ENCODE data around the gene ATMIN. TPM values are rescaled to one million over a fixed set of nuclear protein-coding genes. Genes with fewer than 3 reads are reported as not detected.

The ATMIN gene
- total RNA-seq, 2 donors from 2014 or later, result 19.2 to 23.9 TPM

GRCh38 chr16:80997139-80997798, 38.4 kb upstream of the ATMIN start:
- Mint-ChIP-seq H3K4me3 (peak overlapping the region; percentile 70 to 90), H3K27me3 (ENCODE audit: low read depth) (no peaks in the 10 kb centered on the region), H3K4me1 (ENCODE audit: low read depth) (peaks cover 75% of the 10 kb centered on the region), H3K9me3 (no peaks in the 10 kb centered on the region), H3K36me3 (ENCODE audit: insufficient read depth in 2 of 2) (peaks cover 2 to 12% of the 10 kb centered on the region in 2 donors), H3K27ac (peak overlapping the region; percentile 99)
- DNase-seq (no peak), ATAC-seq (replicated peaks in 1 of 2) (peak; percentile 71 to 80)

GRCh38 chr16:80997964-80998620, 37.5 kb upstream of the ATMIN start:
- Mint-ChIP-seq H3K9me3 (no peaks in the 10 kb centered on the region), H3K4me1 (ENCODE audit: low read depth) (peaks cover 80% of the 10 kb centered on the region), H3K27ac (peak overlapping the region; percentile 99), H3K27me3 (ENCODE audit: low read depth) (no peaks in the 10 kb centered on the region), H3K4me3 (peak overlapping the region; percentile 5 to 90), H3K36me3 (ENCODE audit: insufficient read depth in 2 of 2) (peaks cover 2 to 12% of the 10 kb centered on the region in 2 donors)
- DNase-seq, result no peak
- no peak for ATAC-seq (replicated peaks in 1 of 2)

- Mint-ChIP-seq H3K4me3 (no peak overlapping the region), H3K9me3 (no peaks in the 10 kb centered on the region), H3K4me1 (ENCODE audit: low read depth) (peaks cover 86% of the 10 kb centered on the region), H3K27ac (no peak overlapping the region), H3K36me3 (ENCODE audit: insufficient read depth in 2 of 2) (peaks cover 5 to 6% of the 10 kb centered on the region in 2 donors), H3K27me3 (ENCODE audit: low read depth) (no peaks in the 10 kb centered on the region)
- ATAC-seq (replicated peaks in 1 of 2) (no peak), DNase-seq (no peak)
These were observed 34.8 kb upstream of the ATMIN start for GRCh38 chr16:81000873-81001272.

GRCh38 chr16:81001330-81001729, 34.3 kb upstream of the ATMIN start:
- H3K9me3 Mint-ChIP-seq, result no peaks in the 10 kb centered on the region
- DNase-seq (no peak), ATAC-seq (replicated peaks in 1 of 2) (no peak)
- H3K27me3 Mint-ChIP-seq (ENCODE audit: low read depth), result no peaks in the 10 kb centered on the region
- H3K27ac Mint-ChIP-seq, result no peak overlapping the region
- peaks cover 90% of the 10 kb centered on the region for H3K4me1 Mint-ChIP-seq (ENCODE audit: low read depth)
- H3K4me3 Mint-ChIP-seq, result no peak overlapping the region
- H3K36me3 Mint-ChIP-seq (ENCODE audit: insufficient read depth in 2 of 2), result peaks cover 6% of the 10 kb centered on the region in 2 donors

- ATAC-seq (replicated peaks in 1 of 2), result no peak
- no peak for DNase-seq
- Mint-ChIP-seq H3K4me3 (peak overlapping the region; percentile 86 to 98), H3K27ac (peak overlapping the region; percentile 98), H3K4me1 (ENCODE audit: low read depth) (peaks cover 80% of the 10 kb centered on the region), H3K27me3 (ENCODE audit: low read depth) (no peaks in the 10 kb centered on the region), H3K36me3 (ENCODE audit: insufficient read depth in 2 of 2) (peaks cover 8 to 11% of the 10 kb centered on the region in 2 donors), H3K9me3 (no peaks in the 10 kb centered on the region)
These were observed 32.6 kb upstream of the ATMIN start for GRCh38 chr16:81003064-81003463.

DNA sequence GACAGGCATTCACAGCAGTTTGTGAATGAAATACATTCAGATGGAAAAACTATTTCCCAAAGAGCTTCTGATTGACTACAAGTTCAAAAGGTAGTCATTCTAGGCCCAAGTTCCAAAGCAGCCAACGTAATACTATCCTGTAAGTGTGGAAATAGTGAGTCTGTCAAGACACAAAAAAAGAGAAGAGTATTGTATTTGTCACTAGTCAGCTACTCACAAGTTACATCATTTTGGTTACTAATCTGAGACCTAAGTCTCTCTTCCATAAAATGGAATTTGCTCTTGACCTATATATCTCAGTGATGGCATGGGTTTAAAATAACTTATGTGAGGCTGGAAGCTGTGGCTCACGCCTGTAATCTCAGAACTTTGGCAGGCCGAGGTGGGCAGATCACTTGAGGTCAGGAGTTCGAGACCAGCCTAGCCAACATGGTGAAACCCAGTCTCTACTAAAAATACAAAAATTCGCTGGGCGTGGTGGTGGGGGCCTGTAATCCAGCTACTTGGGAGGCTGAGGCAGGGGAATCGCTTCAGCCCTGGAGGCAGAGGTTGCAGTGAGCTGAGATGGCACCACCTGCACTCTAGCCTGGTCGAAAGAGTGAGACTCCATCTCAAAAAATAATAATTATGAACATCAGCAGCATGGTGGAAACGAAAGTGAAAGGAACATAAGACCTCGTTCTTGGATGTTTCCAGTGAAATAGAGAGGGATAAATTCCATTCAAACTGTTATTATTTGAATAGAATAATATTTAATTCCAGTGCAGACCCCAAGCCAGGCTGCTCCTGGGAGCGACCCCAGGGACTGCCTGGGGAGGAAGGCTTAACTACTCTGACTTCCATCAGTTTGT, 31.8 kb upstream of the ATMIN start:
- ATAC-seq (replicated peaks in 1 of 2) (peak; percentile 7 to 27), DNase-seq (peak in 1 of 2 donors; percentile 21)
- Mint-ChIP-seq H3K27me3 (ENCODE audit: low read depth) (no peaks in the 10 kb centered on the region), H3K4me1 (ENCODE audit: low read depth) (peaks cover 80% of the 10 kb centered on the region), H3K36me3 (ENCODE audit: insufficient read depth in 2 of 2) (peaks cover 6 to 11% of the 10 kb centered on the region in 2 donors), H3K9me3 (no peaks in the 10 kb centered on the region), H3K4me3 (peak overlapping the region; percentile 86 to 98), H3K27ac (peak overlapping the region; percentile 98)

- Mint-ChIP-seq H3K27me3 (ENCODE audit: low read depth) (no peaks in the 10 kb centered on the region), H3K36me3 (ENCODE audit: insufficient read depth in 2 of 2) (peaks cover 5 to 7% of the 10 kb centered on the region in 2 donors), H3K4me3 (peak overlapping the region; percentile 86 to 98), H3K27ac (peak overlapping the region; percentile 98), H3K4me1 (ENCODE audit: low read depth) (peaks cover 80% of the 10 kb centered on the region), H3K9me3 (no peaks in the 10 kb centered on the region)
- peak; percentile 24 to 53 for DNase-seq
- ATAC-seq (replicated peaks in 1 of 2), result no peak
These were observed 30.8 kb upstream of the ATMIN start for GRCh38 chr16:81004646-81005353.

DNA sequence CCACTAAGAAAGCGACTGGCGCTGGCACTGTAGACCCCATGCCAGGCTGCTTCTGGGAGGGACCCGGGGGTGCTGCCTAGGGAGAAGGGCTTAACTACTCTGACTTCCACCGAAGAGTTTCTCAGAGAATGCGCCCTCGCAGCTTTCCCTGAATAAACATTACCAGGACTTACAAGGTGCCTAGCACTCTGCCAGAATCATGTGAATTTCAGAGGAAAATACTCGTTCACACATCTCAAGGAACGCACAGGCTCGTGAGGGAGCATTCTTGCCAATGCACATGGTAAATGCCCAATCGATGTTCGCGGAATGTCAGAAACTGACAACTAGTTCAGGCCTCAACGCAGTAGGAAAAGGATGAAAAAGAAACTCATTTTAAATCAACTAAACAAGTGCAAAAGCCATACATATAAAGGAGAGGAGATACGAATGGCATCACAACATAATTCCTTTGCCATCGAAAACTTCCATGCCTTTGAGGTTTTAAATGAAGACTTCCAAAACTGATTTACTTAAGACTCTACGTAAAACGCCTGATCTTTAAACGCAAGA, 30.0 kb upstream of the ATMIN start:
- ATAC-seq (replicated peaks in 1 of 2), result no peak
- DNase-seq, result no peak
- peak overlapping the region; percentile 86 to 98 for H3K4me3 Mint-ChIP-seq
- peaks cover 5 to 9% of the 10 kb centered on the region in 2 donors for H3K36me3 Mint-ChIP-seq (ENCODE audit: insufficient read depth in 2 of 2)
- H3K9me3 Mint-ChIP-seq, result no peaks in the 10 kb centered on the region
- peak overlapping the region; percentile 96 for H3K27ac Mint-ChIP-seq
- no peaks in the 10 kb centered on the region for H3K27me3 Mint-ChIP-seq (ENCODE audit: low read depth)
- peaks cover 75% of the 10 kb centered on the region for H3K4me1 Mint-ChIP-seq (ENCODE audit: low read depth)

- ATAC-seq (replicated peaks in 1 of 2) (peak; percentile 48 to 54), DNase-seq (peak; percentile 82 to 86)
- Mint-ChIP-seq H3K9me3 (no peaks in the 10 kb centered on the region), H3K4me3 (peak overlapping the region; percentile 86 to 98), H3K36me3 (ENCODE audit: insufficient read depth in 2 of 2) (peaks cover 5 to 15% of the 10 kb centered on the region in 2 donors), H3K27me3 (ENCODE audit: low read depth) (no peaks in the 10 kb centered on the region), H3K27ac (peak overlapping the region; percentile 96), H3K4me1 (ENCODE audit: low read depth) (peaks cover 81% of the 10 kb centered on the region)
These were observed 29.3 kb upstream of the ATMIN start for GRCh38 chr16:81006211-81006812.

- Mint-ChIP-seq H3K36me3 (ENCODE audit: insufficient read depth in 2 of 2) (peaks cover 7 to 20% of the 10 kb centered on the region in 2 donors), H3K4me3 (peak within 1 kb of the TSS; percentile 86 to 98), H3K4me1 (ENCODE audit: low read depth) (peaks cover 75% of the 10 kb centered on the region), H3K9me3 (no peaks in the 10 kb centered on the region), H3K27ac (peak within 1 kb of the TSS; percentile 98), H3K27me3 (ENCODE audit: low read depth) (no peaks in the 10 kb centered on the region)
- peak; percentile 97 to 98 for DNase-seq
- ATAC-seq (replicated peaks in 1 of 2), result peak; percentile 84 to 87
These were observed 28.6 kb upstream of the ATMIN start, which contains the start of the genes CENPN and CMC2 for GRCh38 chr16:81006813-81007695. TSS of gene CENPN (plus strand) at chr16:81007214. CDS start at chr16:81011940, 4,726 bp downstream. TSS of gene CMC2 (minus strand) at chr16:81006885. CDS start at chr16:80997394, 9,491 bp downstream.

- Mint-ChIP-seq H3K27ac (peak overlapping the region; percentile 25), H3K36me3 (ENCODE audit: insufficient read depth in 2 of 2) (peaks cover 11 to 26% of the 10 kb centered on the region in 2 donors), H3K9me3 (no peaks in the 10 kb centered on the region), H3K4me3 (peak overlapping the region; percentile 86 to 98), H3K27me3 (ENCODE audit: low read depth) (no peaks in the 10 kb centered on the region), H3K4me1 (ENCODE audit: low read depth) (peaks cover 62% of the 10 kb centered on the region)
- DNase-seq (no peak), ATAC-seq (replicated peaks in 1 of 2) (no peak)
These were observed 27.2 kb upstream of the ATMIN start for GRCh38 chr16:81008505-81008789.
